Measurements from ENCODE around the gene RAPH1. TPM values are rescaled to one million over a fixed set of nuclear protein-coding genes. Genes with fewer than 3 reads are reported as not detected.
"Not testable (repeated sequence)": the region's sequence is repeated elsewhere in the genome, so short reads cannot be mapped to it uniquely, and the experiment has no call there.

RAPH1 gene
- total and polyA plus RNA-seq, 2 experiments from 2014 or later = 5.0 to 36.2 TPM

- no peak overlapping the region for H3K4me2 ChIP-seq
- DNase-seq (ENCODE audit: low spot score) (no peak), ATAC-seq (no peak)
- H3F3A ChIP-seq (replicated peaks; ENCODE audit: low read depth) = no peaks in the 10 kb centered on the region
- no peaks in the 10 kb centered on the region for H3K36me3 ChIP-seq (ENCODE audit: insufficient read depth)
- H3K4me1 Mint-ChIP-seq = peaks cover 11% of the 10 kb centered on the region; the same call in 2 of the 3 replicates
- no peak for TF ChIP-seq POLR2AphosphoS5 (IDR thresholded peaks at IDR 0.05; ENCODE audit: low read depth)
- H3K27ac Mint-ChIP-seq = no peak overlapping the region
- no peaks in the 10 kb centered on the region for H3K9me2 ChIP-seq (ENCODE audit: insufficient read depth)
- no peak overlapping the region for H3K4me3 ChIP-seq
- H3K27me3 Mint-ChIP-seq (ENCODE audit: insufficient read depth, low read depth, poor library complexity) = no peaks in the 10 kb centered on the region
- H3K9me3 Mint-ChIP-seq = no peaks in the 10 kb centered on the region
- peaks cover 6% of the 10 kb centered on the region; the same call in 1 of the 2 replicates for H3K27me3 ChIP-seq (ENCODE audit: insufficient read depth)
- peaks cover 22% of the 10 kb centered on the region for H4K20me1 ChIP-seq (replicated peaks; ENCODE audit: insufficient read depth)
- H3K27ac ChIP-seq (ENCODE audit: low read depth) = no peak overlapping the region
- no peak overlapping the region for H3K4me3 Mint-ChIP-seq
- H3K79me2 ChIP-seq (replicated peaks; ENCODE audit: insufficient read depth) = peaks cover 98% of the 10 kb centered on the region
- H3K36me3 Mint-ChIP-seq (ENCODE audit: low read depth) = 0 out of 3 replicates have a peak, but pooled peaks cover 3% of the 10 kb centered on the region
- H2AFZ ChIP-seq = no peak overlapping the region
- peaks cover 17% of the 10 kb centered on the region for H3K4me1 ChIP-seq (ENCODE audit: insufficient read depth)
Measured at GRCh38 chr2:203527719-203528118, 7.4 kb downstream of the RAPH1 start.

- not testable (repeated sequence) for H3K9me3 Mint-ChIP-seq; H3K36me3 Mint-ChIP-seq (ENCODE audit: low read depth); H3K36me3 ChIP-seq (ENCODE audit: insufficient read depth); H3K4me3 ChIP-seq; H3K9me2 ChIP-seq (ENCODE audit: insufficient read depth); H3K27ac ChIP-seq (ENCODE audit: low read depth); H3K27me3 ChIP-seq (ENCODE audit: insufficient read depth); H3F3A ChIP-seq (replicated peaks; ENCODE audit: low read depth); H3K27me3 Mint-ChIP-seq (ENCODE audit: insufficient read depth, low read depth, poor library complexity); H4K20me1 ChIP-seq (replicated peaks; ENCODE audit: insufficient read depth); ATAC-seq; DNase-seq (ENCODE audit: low spot score); H3K4me1 Mint-ChIP-seq; H3K4me2 ChIP-seq; H3K4me3 Mint-ChIP-seq; H3K27ac Mint-ChIP-seq; H2AFZ ChIP-seq
- H3K79me2 ChIP-seq (replicated peaks; ENCODE audit: insufficient read depth) = peaks cover 74% of the 10 kb centered on the region
- H3K4me1 ChIP-seq (ENCODE audit: insufficient read depth) = peaks cover 21% of the 10 kb centered on the region
Measured at GRCh38 chr2:203513268-203513667, 21.8 kb downstream of the RAPH1 start.

GRCh38 chr2:203510941-203511305, 24.2 kb downstream of the RAPH1 start:
- peaks cover 8% of the 10 kb centered on the region; the same call in 2 of the 3 replicates for H3K4me1 Mint-ChIP-seq
- peaks cover 18% of the 10 kb centered on the region; the same call in 2 of the 3 replicates for H3K36me3 Mint-ChIP-seq (ENCODE audit: low read depth)
- no peak overlapping the region for H3K4me2 ChIP-seq
- no peak for ATAC-seq
- no peaks in the 10 kb centered on the region for H3K27me3 ChIP-seq (ENCODE audit: insufficient read depth)
- DNase-seq (ENCODE audit: low spot score) = no peak
- peaks cover 2% of the 10 kb centered on the region for H3K27me3 Mint-ChIP-seq (ENCODE audit: insufficient read depth, low read depth, poor library complexity)
- no peaks in the 10 kb centered on the region for H3K9me2 ChIP-seq (ENCODE audit: insufficient read depth)
- no peaks in the 10 kb centered on the region for H4K20me1 ChIP-seq (replicated peaks; ENCODE audit: insufficient read depth)
- peaks cover 21% of the 10 kb centered on the region for H3K4me1 ChIP-seq (ENCODE audit: insufficient read depth)
- peaks cover 71% of the 10 kb centered on the region for H3K79me2 ChIP-seq (replicated peaks; ENCODE audit: insufficient read depth)
- no peaks in the 10 kb centered on the region for H3F3A ChIP-seq (replicated peaks; ENCODE audit: low read depth)
- peaks cover 5% of the 10 kb centered on the region; the same call in 1 of the 2 replicates for H3K36me3 ChIP-seq (ENCODE audit: insufficient read depth)
- H3K4me3 ChIP-seq = no peak overlapping the region
- no peak overlapping the region for H3K27ac Mint-ChIP-seq
- peaks cover 10% of the 10 kb centered on the region; the same call in 2 of the 3 replicates for H3K9me3 Mint-ChIP-seq
- no peak overlapping the region for H3K4me3 Mint-ChIP-seq
- peak overlapping the region; percentile 51; the same call in 1 of the 2 replicates for H3K27ac ChIP-seq (ENCODE audit: low read depth)
- no peak overlapping the region for H2AFZ ChIP-seq
- TF ChIP-seq EZH2 (IDR thresholded peaks at IDR 0.05; ENCODE audit: low read depth, unreplicated experiment) (no peak), ZNF331 (CRISPR knock-in tag; IDR thresholded peaks at IDR 0.05; ENCODE audit: low read depth) (no peak), STAT1 (IDR thresholded peaks at IDR 0.05; ENCODE audit: unreplicated experiment) (no peak), JUNB (IDR thresholded peaks at IDR 0.05; ENCODE audit: unreplicated experiment) (no peak), NANOG (IDR thresholded peaks at IDR 0.05; ENCODE audit: borderline replicate concordance) (no peak), EZH2phosphoT487 (IDR thresholded peaks at IDR 0.05; ENCODE audit: unreplicated experiment) (no peak), POLR2AphosphoS5 (IDR thresholded peaks at IDR 0.05; ENCODE audit: low read depth) (no peak), ZNF114 (CRISPR knock-in tag; IDR thresholded peaks at IDR 0.05) (no peak)
- TF ChIP-seq, protein P1, sequence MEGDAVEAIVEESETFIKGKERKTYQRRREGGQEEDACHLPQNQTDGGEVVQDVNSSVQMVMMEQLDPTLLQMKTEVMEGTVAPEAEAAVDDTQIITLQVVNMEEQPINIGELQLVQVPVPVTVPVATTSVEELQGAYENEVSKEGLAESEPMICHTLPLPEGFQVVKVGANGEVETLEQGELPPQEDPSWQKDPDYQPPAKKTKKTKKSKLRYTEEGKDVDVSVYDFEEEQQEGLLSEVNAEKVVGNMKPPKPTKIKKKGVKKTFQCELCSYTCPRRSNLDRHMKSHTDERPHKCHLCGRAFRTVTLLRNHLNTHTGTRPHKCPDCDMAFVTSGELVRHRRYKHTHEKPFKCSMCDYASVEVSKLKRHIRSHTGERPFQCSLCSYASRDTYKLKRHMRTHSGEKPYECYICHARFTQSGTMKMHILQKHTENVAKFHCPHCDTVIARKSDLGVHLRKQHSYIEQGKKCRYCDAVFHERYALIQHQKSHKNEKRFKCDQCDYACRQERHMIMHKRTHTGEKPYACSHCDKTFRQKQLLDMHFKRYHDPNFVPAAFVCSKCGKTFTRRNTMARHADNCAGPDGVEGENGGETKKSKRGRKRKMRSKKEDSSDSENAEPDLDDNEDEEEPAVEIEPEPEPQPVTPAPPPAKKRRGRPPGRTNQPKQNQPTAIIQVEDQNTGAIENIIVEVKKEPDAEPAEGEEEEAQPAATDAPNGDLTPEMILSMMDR (conservative IDR thresholded peaks at IDR 0.05; ENCODE audit: low read depth in 2 of 2) = no peak
- TF ChIP-seq, protein P2, sequence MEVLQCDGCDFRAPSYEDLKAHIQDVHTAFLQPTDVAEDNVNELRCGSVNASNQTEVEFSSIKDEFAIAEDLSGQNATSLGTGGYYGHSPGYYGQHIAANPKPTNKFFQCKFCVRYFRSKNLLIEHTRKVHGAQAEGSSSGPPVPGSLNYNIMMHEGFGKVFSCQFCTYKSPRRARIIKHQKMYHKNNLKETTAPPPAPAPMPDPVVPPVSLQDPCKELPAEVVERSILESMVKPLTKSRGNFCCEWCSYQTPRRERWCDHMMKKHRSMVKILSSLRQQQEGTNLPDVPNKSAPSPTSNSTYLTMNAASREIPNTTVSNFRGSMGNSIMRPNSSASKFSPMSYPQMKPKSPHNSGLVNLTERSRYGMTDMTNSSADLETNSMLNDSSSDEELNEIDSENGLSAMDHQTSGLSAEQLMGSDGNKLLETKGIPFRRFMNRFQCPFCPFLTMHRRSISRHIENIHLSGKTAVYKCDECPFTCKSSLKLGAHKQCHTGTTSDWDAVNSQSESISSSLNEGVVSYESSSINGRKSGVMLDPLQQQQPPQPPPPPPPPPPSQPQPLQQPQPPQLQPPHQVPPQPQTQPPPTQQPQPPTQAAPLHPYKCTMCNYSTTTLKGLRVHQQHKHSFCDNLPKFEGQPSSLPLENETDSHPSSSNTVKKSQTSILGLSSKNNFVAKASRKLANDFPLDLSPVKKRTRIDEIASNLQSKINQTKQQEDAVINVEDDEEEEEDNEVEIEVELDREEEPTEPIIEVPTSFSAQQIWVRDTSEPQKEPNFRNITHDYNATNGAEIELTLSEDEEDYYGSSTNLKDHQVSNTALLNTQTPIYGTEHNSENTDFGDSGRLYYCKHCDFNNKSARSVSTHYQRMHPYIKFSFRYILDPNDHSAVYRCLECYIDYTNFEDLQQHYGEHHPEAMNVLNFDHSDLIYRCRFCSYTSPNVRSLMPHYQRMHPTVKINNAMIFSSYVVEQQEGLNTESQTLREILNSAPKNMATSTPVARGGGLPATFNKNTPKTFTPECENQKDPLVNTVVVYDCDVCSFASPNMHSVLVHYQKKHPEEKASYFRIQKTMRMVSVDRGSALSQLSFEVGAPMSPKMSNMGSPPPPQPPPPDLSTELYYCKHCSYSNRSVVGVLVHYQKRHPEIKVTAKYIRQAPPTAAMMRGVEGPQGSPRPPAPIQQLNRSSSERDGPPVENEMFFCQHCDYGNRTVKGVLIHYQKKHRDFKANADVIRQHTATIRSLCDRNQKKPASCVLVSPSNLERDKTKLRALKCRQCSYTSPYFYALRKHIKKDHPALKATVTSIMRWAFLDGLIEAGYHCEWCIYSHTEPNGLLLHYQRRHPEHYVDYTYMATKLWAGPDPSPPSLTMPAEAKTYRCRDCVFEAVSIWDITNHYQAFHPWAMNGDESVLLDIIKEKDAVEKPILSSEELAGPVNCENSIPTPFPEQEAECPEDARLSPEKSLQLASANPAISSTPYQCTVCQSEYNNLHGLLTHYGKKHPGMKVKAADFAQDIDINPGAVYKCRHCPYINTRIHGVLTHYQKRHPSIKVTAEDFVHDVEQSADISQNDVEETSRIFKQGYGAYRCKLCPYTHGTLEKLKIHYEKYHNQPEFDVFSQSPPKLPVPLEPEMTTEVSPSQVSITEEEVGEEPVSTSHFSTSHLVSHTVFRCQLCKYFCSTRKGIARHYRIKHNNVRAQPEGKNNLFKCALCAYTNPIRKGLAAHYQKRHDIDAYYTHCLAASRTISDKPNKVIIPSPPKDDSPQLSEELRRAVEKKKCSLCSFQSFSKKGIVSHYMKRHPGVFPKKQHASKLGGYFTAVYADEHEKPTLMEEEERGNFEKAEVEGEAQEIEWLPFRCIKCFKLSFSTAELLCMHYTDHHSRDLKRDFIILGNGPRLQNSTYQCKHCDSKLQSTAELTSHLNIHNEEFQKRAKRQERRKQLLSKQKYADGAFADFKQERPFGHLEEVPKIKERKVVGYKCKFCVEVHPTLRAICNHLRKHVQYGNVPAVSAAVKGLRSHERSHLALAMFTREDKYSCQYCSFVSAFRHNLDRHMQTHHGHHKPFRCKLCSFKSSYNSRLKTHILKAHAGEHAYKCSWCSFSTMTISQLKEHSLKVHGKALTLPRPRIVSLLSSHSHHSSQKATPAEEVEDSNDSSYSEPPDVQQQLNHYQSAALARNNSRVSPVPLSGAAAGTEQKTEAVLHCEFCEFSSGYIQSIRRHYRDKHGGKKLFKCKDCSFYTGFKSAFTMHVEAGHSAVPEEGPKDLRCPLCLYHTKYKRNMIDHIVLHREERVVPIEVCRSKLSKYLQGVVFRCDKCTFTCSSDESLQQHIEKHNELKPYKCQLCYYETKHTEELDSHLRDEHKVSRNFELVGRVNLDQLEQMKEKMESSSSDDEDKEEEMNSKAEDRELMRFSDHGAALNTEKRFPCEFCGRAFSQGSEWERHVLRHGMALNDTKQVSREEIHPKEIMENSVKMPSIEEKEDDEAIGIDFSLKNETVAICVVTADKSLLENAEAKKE (CRISPR knock-in tag; IDR thresholded peaks at IDR 0.05) = no peak

Data from GM23338 (cell line).